Stomach (tissue), 9 donors: ENCODE measurements around the gene ZNF653. TPM values are rescaled to one million over a fixed set of nuclear protein-coding genes. Genes with fewer than 3 reads are reported as not detected.
"Not testable (repeated sequence)": the region's sequence is repeated elsewhere in the genome, so short reads cannot be mapped to it uniquely, and the experiment has no call there.

Experiments
- DNase-seq, 2 donors: peaks; one replicate each; pipeline versions ENCODE4 v3.0.0 to v3.0.0-alpha.2; 2013 to 2019
- H3K27ac ChIP-seq, 5 donors: fragments of 200-600 bp in 4 of 5; sonication (generic) in 4 of 5; one replicate each; pipeline ENCODE4 v1.5.1; 2013 to 2019; ENCODE audit warnings: mild to moderate bottlenecking in 1 of 5, moderate library complexity in 1 of 5
- H3K27me3 ChIP-seq, 3 donors: fragments of 200-600 bp; sonication (generic); one replicate each; pipeline ENCODE4 v1.5.1; 2017 to 2019; ENCODE audit warnings: mixed run types in 1 of 3
- H3K36me3 ChIP-seq, 4 donors: fragments of 200-600 bp; sonication (generic); 1 replicate in 3 of 4; 2 replicates in 1 of 4; pipeline ENCODE4 v1.5.1; 2016 to 2019
- H3K4me1 ChIP-seq, 4 donors: fragments of 200-600 bp; sonication (generic); one replicate each; pipeline ENCODE4 v1.5.1; 2016 to 2019
- H3K4me3 ChIP-seq, 4 donors: fragments of 200-600 bp; sonication (generic) in 3 of 4; one replicate each; pipeline ENCODE4 v1.5.1; 2016 to 2019; ENCODE audit warnings: mild to moderate bottlenecking in 1 of 4
- H3K9me3 ChIP-seq, 4 donors: fragments of 200-600 bp; sonication (generic); one replicate each; pipeline ENCODE4 v1.5.1; 2016 to 2019
- EP300 ChIP-seq: sonication (generic); formaldehyde crosslinking; IDR thresholded peaks from one replicate; pipeline ENCODE4 v1.6.1; 2017; ENCODE audit warnings: antibody characterized with exemption
- POLR2A ChIP-seq, 4 donors: fragments of 450-650 bp; IDR thresholded peaks; one replicate each; pipeline ENCODE4 v1.6.1; 2016; ENCODE audit warnings: antibody characterized with exemption in 4 of 4, control low read depth in 2 of 4, mild to moderate bottlenecking in 1 of 4, moderate library complexity in 1 of 4
- POLR2AphosphoS5 ChIP-seq, 3 donors: sonication (generic); formaldehyde crosslinking; IDR thresholded peaks; one replicate each; pipeline ENCODE4 v1.6.1; 2016; ENCODE audit warnings: antibody characterized with exemption in 3 of 3
- WGBS, 5 donors: extraction: QIAGEN DNeasy Blood & Tissue Kit in 3 of 5; methylation state at CpG; one replicate each; pipeline versions ENCODE4 v1.1.5 to v1.1.7; 2013 to 2018; 5-methylcytosine and 5-hydroxymethylcytosine counted together
- intact Hi-C: fragments of 100-400 bp; cut with DNase I; formaldehyde crosslinking; loops from one replicate; pipeline ENCODE4 v1.15.1; 2023; ENCODE audit warnings: low total_unique reads
- polyA plus RNA-seq, 3 donors: library from polyadenylated mRNA; stranded (reverse); fragments of 200-250 nt; gene quantifications; one replicate each; pipeline ENCODE4 v1.2.3, GENCODE V29; 2013
- total RNA-seq, 5 donors: library from RNA; depleted of rRNA; stranded (reverse); fragments of >200 nt; gene quantifications; one replicate each; pipeline versions ENCODE4 v1.1.0 to v1.2.3, GENCODE V29; 2014 to 2016
- TF ChIP-seq, protein P1 (sequence below), 7 experiments: fragments of 450-650 bp in 4 of 7; fragments of 200-600 bp in 3 of 7; sonication (generic) in 3 of 7; IDR thresholded peaks; one replicate each; pipeline ENCODE4 v1.5.1; 2016 to 2019; ENCODE audit warnings: antibody characterized with exemption in 7 of 7, control low read depth in 2 of 7, mild to moderate bottlenecking in 1 of 7
- donor health status: healthy with polysubstance abuse.
- donor health status: Bipolar disorder and iron deficiency.
- donor health status: healthy.

ZNF653 gene
- total and polyA plus RNA-seq, 8 donors: 6.7 to 99.6 (median 13.9) TPM

DNA sequence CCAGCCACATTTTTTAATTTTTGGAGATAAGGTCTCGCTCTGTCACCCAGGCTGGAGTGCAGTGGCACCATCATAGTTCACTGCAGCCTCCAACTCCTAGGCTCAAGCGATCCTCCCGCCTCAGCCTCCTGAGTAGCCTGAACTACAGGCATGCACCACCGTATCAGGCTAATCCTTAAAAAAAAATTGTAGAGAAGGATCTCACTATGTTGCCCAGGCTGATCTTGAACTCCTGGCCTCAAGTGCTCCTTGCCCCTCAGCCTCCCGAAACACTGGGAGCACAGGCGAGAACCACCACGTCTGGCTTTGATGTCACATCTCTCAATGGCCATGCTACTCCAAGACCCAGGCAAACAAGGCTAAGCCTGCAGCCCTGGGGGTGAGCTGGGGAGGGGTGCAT is 49.0 kb downstream of the ZNF653 start:
- no peak for DNase-seq
- H3K27ac ChIP-seq: no peak overlapping the region
- peaks cover 0 to 56% (median 0%) of the 10 kb centered on the region in 3 donors for H3K27me3 ChIP-seq
- H3K9me3 ChIP-seq: no peaks in the 10 kb centered on the region
- no peak overlapping the region for H3K4me3 ChIP-seq
- peaks cover 0 to 7% (median 2%) of the 10 kb centered on the region in 4 donors for H3K4me1 ChIP-seq
- TF ChIP-seq, protein P1, sequence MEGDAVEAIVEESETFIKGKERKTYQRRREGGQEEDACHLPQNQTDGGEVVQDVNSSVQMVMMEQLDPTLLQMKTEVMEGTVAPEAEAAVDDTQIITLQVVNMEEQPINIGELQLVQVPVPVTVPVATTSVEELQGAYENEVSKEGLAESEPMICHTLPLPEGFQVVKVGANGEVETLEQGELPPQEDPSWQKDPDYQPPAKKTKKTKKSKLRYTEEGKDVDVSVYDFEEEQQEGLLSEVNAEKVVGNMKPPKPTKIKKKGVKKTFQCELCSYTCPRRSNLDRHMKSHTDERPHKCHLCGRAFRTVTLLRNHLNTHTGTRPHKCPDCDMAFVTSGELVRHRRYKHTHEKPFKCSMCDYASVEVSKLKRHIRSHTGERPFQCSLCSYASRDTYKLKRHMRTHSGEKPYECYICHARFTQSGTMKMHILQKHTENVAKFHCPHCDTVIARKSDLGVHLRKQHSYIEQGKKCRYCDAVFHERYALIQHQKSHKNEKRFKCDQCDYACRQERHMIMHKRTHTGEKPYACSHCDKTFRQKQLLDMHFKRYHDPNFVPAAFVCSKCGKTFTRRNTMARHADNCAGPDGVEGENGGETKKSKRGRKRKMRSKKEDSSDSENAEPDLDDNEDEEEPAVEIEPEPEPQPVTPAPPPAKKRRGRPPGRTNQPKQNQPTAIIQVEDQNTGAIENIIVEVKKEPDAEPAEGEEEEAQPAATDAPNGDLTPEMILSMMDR (IDR thresholded peaks at IDR 0.05): no peak
- TF ChIP-seq EP300 (no peak), POLR2A (IDR thresholded peaks at IDR 0.05) (no peak), POLR2AphosphoS5 (IDR thresholded peaks at IDR 0.05) (no peak)
- intact Hi-C loops: no loop called here
- WGBS, 5 donors: 88 to 94% (median 91%) methylated on average over 7 of the region's 7 CpGs
- H3K36me3 ChIP-seq: no peaks in the 10 kb centered on the region

DNA sequence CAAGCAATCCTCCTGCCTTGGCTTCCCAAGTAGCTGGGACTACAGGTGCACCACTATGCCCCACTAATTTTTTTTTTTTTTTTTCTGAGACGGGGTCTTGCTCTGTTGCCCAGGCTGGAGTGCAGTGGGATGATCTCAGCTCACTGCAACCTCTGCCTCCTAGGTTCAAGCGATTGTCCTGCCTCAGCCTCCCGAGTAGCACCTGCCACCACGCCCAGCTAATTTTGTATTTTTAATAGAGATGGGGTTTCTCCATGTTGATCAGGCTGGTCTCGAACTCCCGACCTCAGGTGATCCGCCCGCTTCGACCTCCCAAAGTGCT is 50.4 kb downstream of the ZNF653 start:
- DNase-seq, H3K4me3 ChIP-seq, H3K9me3 ChIP-seq, H3K27ac ChIP-seq, intact Hi-C loops, H3K4me1 ChIP-seq: not testable (repeated sequence)
- Histone ChIP-seq H3K27me3 (peaks cover 0 to 51% (median 0%) of the 10 kb centered on the region in 3 donors), H3K36me3 (peaks cover 0 to 10% (median 9%) of the 10 kb centered on the region in 4 donors)
- WGBS, 5 donors: 80 to 97% (median 86%) methylated on average over 9 of the region's 9 CpGs

DNA sequence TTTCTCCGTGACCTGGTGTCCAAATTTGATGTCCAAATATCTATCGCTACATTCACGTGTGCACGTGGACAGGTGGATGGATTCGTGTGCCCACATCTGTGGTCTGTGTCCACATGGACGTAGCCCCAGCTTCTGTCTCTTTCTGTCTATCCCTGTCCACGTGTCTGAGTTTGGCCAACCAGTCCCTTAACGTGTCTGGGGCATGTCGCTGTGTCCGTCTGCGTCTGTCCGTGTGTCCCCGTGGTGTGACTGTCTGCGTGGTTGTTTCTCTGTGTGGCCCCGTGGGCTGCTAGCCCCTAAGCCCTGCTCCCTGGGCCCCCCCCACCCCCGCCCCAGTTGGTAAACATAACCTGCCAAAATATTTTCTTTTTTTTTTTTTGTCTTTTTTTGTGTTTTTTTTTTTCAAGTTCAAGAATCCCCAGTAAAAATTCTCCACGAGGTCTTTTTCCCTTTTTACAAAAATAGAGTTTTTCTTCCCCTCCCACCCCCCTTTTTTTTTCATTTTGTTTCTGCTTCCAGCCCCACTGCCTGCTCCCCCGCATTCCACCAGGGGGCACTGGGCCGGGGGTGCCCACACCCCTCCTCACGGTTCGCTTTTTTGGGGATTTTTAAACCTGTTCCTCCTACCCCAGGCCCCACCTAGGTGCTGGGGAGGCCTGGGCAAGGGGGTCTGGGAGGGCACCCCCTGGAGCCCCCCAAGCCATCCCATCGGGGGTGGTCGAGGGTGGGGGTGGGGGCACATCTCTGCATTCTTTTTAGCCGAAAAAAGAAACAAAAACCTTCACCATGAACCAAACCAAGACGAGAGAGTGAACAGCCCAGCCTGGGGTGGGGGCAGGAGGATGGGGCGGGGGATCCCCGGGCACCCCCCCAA is 51.9 kb downstream of the ZNF653 start:
- DNase-seq: no peak
- intact Hi-C loops: no loop called here
- Histone ChIP-seq H3K4me3 (no peak overlapping the region), H3K27me3 (peaks cover 0 to 38% (median 0%) of the 10 kb centered on the region in 3 donors), H3K36me3 (peaks cover 14 to 25% (median 24%) of the 10 kb centered on the region in 4 donors), H3K9me3 (no peaks in the 10 kb centered on the region), H3K27ac (no peak overlapping the region), H3K4me1 (peaks cover 0 to 10% (median 3%) of the 10 kb centered on the region in 4 donors)
- TF ChIP-seq, protein P1 (IDR thresholded peaks at IDR 0.05): no peak
- TF ChIP-seq POLR2AphosphoS5 (IDR thresholded peaks at IDR 0.05) (no peak), POLR2A (IDR thresholded peaks at IDR 0.05) (no peak)
- WGBS, 5 donors: 51 to 56% (median 55%) methylated on average over 27 of the region's 27 CpGs

DNA sequence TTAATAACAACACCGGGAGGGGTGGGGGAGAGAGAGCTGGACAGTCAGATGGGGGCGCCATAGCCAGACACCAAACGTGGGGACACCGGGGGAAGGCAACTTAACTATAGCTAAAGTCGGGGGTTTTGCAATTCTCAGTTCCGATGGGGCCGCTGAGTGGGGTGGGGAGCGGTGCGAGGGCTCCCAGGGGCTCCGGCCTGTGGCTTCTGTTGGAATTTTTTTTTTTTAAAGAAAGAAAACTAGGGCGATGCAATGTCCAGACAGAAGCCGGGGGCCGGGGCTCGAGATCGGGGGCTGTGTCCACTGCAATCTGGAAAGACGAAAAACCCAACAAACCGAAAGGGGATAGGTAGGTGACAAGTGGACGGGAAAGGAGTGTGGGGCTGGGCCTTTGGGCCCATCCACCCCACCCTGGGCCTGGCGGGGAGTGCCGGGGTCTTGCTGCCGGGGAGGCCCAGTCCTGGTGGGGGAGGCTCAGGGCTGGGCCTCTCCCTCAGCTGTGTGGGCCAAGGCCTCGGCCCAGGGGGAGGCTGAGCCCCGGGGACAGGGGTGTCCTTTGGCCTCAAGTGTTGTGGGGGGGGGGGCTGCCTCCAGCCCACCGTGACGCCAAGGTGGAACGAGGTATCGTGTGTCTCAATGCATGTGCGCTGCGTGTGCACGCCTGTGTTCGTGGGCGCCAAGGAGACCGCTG is 52.9 kb downstream of the ZNF653 start:
- no peak for TF ChIP-seq POLR2A (IDR thresholded peaks at IDR 0.05)
- no peak for TF ChIP-seq POLR2AphosphoS5 (IDR thresholded peaks at IDR 0.05)
- TF ChIP-seq EP300: no peak
- TF ChIP-seq, protein P1 (IDR thresholded peaks at IDR 0.05): no peak
- peaks cover 23 to 35% (median 33%) of the 10 kb centered on the region in 4 donors for H3K36me3 ChIP-seq
- intact Hi-C loops: no loop called here
- H3K4me1 ChIP-seq: peaks cover 0 to 10% (median 3%) of the 10 kb centered on the region in 4 donors
- H3K9me3 ChIP-seq: no peaks in the 10 kb centered on the region
- WGBS, 5 donors: 80 to 85% (median 84%) methylated on average over 25 to 33 of the region's 33 CpGs
- peaks cover 0 to 29% (median 0%) of the 10 kb centered on the region in 3 donors for H3K27me3 ChIP-seq
- H3K27ac ChIP-seq: no peak overlapping the region
- no peak overlapping the region for H3K4me3 ChIP-seq
- DNase-seq: no peak
